Mesodermal cell (in vitro differentiated cells): Measurements from ENCODE around the gene SLC8A3.

Source experiments
- H3K27ac ChIP-seq: 2 replicates; pipeline ENCODE4 v1.7.0; 2013; ENCODE audit warnings: mild to moderate bottlenecking, low read depth, low read length, moderate library complexity; ENCODE audit not compliant: severe bottlenecking
- H3K36me3 ChIP-seq: 2 replicates; pipeline ENCODE4 v1.7.1; 2013; ENCODE audit warnings: mild to moderate bottlenecking, low read length, moderate library complexity; ENCODE audit not compliant: control insufficient read depth, insufficient read depth
- H3K4me1 ChIP-seq: one replicate; pipeline ENCODE4 v1.7.1; 2013; ENCODE audit warnings: mild to moderate bottlenecking, low read length; ENCODE audit not compliant: insufficient read depth, control insufficient read depth, poor library complexity, severe bottlenecking
- H3K4me3 ChIP-seq: 2 replicates; pipeline ENCODE4 v1.7.0; 2013; ENCODE audit warnings: low read length, control low read depth, mild to moderate bottlenecking; ENCODE audit not compliant: insufficient read depth, poor library complexity, severe bottlenecking; ENCODE audit errors: extremely low read depth
- H3K9me3 ChIP-seq: 2 replicates; pipeline ENCODE4 v1.7.1; 2013; ENCODE audit warnings: mild to moderate bottlenecking, low read length, moderate library complexity; ENCODE audit not compliant: control insufficient read depth
- WGBS, 2 experiments: methylation state at CpG; one replicate each; pipeline ENCODE4 v1.1.5; 2013; ENCODE audit warnings: missing lambda C conversion rate in 2 of 2; ENCODE audit not compliant: insufficient coverage in 2 of 2; 5-methylcytosine and 5-hydroxymethylcytosine counted together

SLC8A3 gene

GRCh38 chr14:70029296-70030132, 159.2 kb downstream of the SLC8A3 start:
- no peak overlapping the region for H3K4me3 ChIP-seq
- H3K4me1 ChIP-seq = peaks cover 15% of the 10 kb centered on the region
- H3K36me3 ChIP-seq = no peaks in the 10 kb centered on the region
- no peaks in the 10 kb centered on the region for H3K9me3 ChIP-seq
- H3K27ac ChIP-seq = no peak overlapping the region
- WGBS, 2 experiments = 82 to 85% methylated on average over 3 to 4 of the region's 6 CpGs

GRCh38 chr14:70027785-70028428, 160.8 kb downstream of the SLC8A3 start:
- no peak overlapping the region for H3K4me3 ChIP-seq
- no peaks in the 10 kb centered on the region for H3K9me3 ChIP-seq
- no peak overlapping the region for H3K27ac ChIP-seq
- peaks cover 11% of the 10 kb centered on the region for H3K4me1 ChIP-seq
- WGBS, 2 experiments = 30 to 40% methylated on average over 6 to 14 of the region's 17 CpGs
- H3K36me3 ChIP-seq = no peaks in the 10 kb centered on the region

- Histone ChIP-seq H3K36me3 (no peaks in the 10 kb centered on the region), H3K4me1 (peaks cover 9% of the 10 kb centered on the region), H3K27ac (no peak overlapping the region), H3K4me3 (no peak overlapping the region), H3K9me3 (no peaks in the 10 kb centered on the region)
- 85 to 100% methylated on average over 1 of the region's 1 CpG for WGBS, 2 experiments
These were observed 164.9 kb downstream of the SLC8A3 start for GRCh38 chr14:70023871-70024270.

- Histone ChIP-seq H3K27ac (no peak overlapping the region), H3K4me3 (no peak overlapping the region), H3K9me3 (no peaks in the 10 kb centered on the region), H3K36me3 (no peaks in the 10 kb centered on the region), H3K4me1 (peaks cover 9% of the 10 kb centered on the region)
- WGBS, 2 experiments = 93 to 96% methylated on average over 12 to 15 of the region's 15 CpGs
These were observed 165.8 kb downstream of the SLC8A3 start for GRCh38 chr14:70022771-70023445.

- no peaks in the 10 kb centered on the region for H3K36me3 ChIP-seq
- 86 to 93% methylated on average over 4 of the region's 8 CpGs for WGBS, 2 experiments
- no peak overlapping the region for H3K27ac ChIP-seq
- no peak overlapping the region for H3K4me3 ChIP-seq
- no peaks in the 10 kb centered on the region for H3K9me3 ChIP-seq
- peaks cover 9% of the 10 kb centered on the region for H3K4me1 ChIP-seq
These were observed 167.1 kb downstream of the SLC8A3 start for GRCh38 chr14:70021548-70022220.

- H3K4me1 ChIP-seq = peaks cover 9% of the 10 kb centered on the region
- no peaks in the 10 kb centered on the region for H3K9me3 ChIP-seq
- WGBS, 2 experiments = 78 to 79% methylated on average over 7 to 8 of the region's 8 CpGs
- H3K27ac ChIP-seq = no peak overlapping the region
- H3K36me3 ChIP-seq = no peaks in the 10 kb centered on the region
- H3K4me3 ChIP-seq = no peak overlapping the region
These were observed 168.2 kb downstream of the SLC8A3 start for GRCh38 chr14:70020352-70021170.

- Histone ChIP-seq H3K9me3 (no peaks in the 10 kb centered on the region), H3K27ac (no peak overlapping the region), H3K4me3 (no peak overlapping the region), H3K36me3 (no peaks in the 10 kb centered on the region), H3K4me1 (peaks cover 9% of the 10 kb centered on the region)
These were observed 169.1 kb downstream of the SLC8A3 start for GRCh38 chr14:70019695-70020094.

- H3K9me3 ChIP-seq = no peaks in the 10 kb centered on the region
- H3K4me3 ChIP-seq = no peak overlapping the region
- H3K27ac ChIP-seq = no peak overlapping the region
- 77 to 89% methylated on average over 4 to 7 of the region's 9 CpGs for WGBS, 2 experiments
- H3K4me1 ChIP-seq = peaks cover 9% of the 10 kb centered on the region
- H3K36me3 ChIP-seq = no peaks in the 10 kb centered on the region
These were observed 170.0 kb downstream of the SLC8A3 start for GRCh38 chr14:70018713-70019211.

- WGBS, 2 experiments = 68 to 83% methylated on average over 1 to 2 of the region's 2 CpGs
- Histone ChIP-seq H3K4me3 (no peak overlapping the region), H3K4me1 (peaks cover 9% of the 10 kb centered on the region), H3K36me3 (no peaks in the 10 kb centered on the region), H3K9me3 (no peaks in the 10 kb centered on the region), H3K27ac (no peak overlapping the region)
These were observed 170.5 kb downstream of the SLC8A3 start for GRCh38 chr14:70018230-70018629.
